ENCODE results near the gene C2orf49.

Gene C2orf49

GRCh38 chr2:105337122-105338019 lies at the start of gene C2orf49:
TSS of gene C2orf49 (plus strand) at chr2:105337540. CDS start at chr2:105337588, 48 bp downstream.
- peak; percentile 77 for DNase-seq (ENCODE audit: low read depth)

- peak; percentile 45 for DNase-seq (ENCODE audit: low read depth)
Measured at GRCh38 chr2:105287692-105288091, 49.6 kb upstream of the C2orf49 start.

GRCh38 chr2:105288133-105288532 lies 49.2 kb upstream of the C2orf49 start:
- no peak for DNase-seq (ENCODE audit: low read depth)

- DNase-seq (ENCODE audit: low read depth), result no peak
Measured at GRCh38 chr2:105290981-105291660, 46.2 kb upstream of the C2orf49 start.

- no peak for DNase-seq (ENCODE audit: low read depth)
Measured at GRCh38 chr2:105291981-105292380, 45.4 kb upstream of the C2orf49 start.

- no peak for DNase-seq (ENCODE audit: low read depth)
Measured at GRCh38 chr2:105294046-105294445, 43.3 kb upstream of the C2orf49 start.

GRCh38 chr2:105294844-105295481 lies 42.4 kb upstream of the C2orf49 start:
- DNase-seq (ENCODE audit: low read depth), result peak; percentile 74

- DNase-seq (ENCODE audit: low read depth), result no peak
Measured at GRCh38 chr2:105296017-105296611, 41.2 kb upstream of the C2orf49 start.

- no peak for DNase-seq (ENCODE audit: low read depth)
Measured at GRCh38 chr2:105297216-105297615, 40.1 kb upstream of the C2orf49 start.

GRCh38 chr2:105298017-105298416 lies 39.3 kb upstream of the C2orf49 start:
- DNase-seq (ENCODE audit: low read depth), result no peak

GRCh38 chr2:105299290-105299689 lies 38.0 kb upstream of the C2orf49 start:
- DNase-seq (ENCODE audit: low read depth), result no peak

- DNase-seq (ENCODE audit: low read depth), result no peak
Measured at GRCh38 chr2:105301646-105302045, 35.7 kb upstream of the C2orf49 start.

- no peak for DNase-seq (ENCODE audit: low read depth)
Measured at GRCh38 chr2:105307146-105307545, 30.2 kb upstream of the C2orf49 start.

- DNase-seq (ENCODE audit: low read depth), result no peak
Measured at GRCh38 chr2:105307550-105307949, 29.8 kb upstream of the C2orf49 start.

- DNase-seq (ENCODE audit: low read depth), result no peak
Measured at GRCh38 chr2:105307962-105308361, 29.4 kb upstream of the C2orf49 start.

GRCh38 chr2:105308382-105309146 lies 28.8 kb upstream of the C2orf49 start:
- no peak for DNase-seq (ENCODE audit: low read depth)

- peak; percentile 51 for DNase-seq (ENCODE audit: low read depth)
Measured at GRCh38 chr2:105309147-105309545, 28.2 kb upstream of the C2orf49 start.

- no peak for DNase-seq (ENCODE audit: low read depth)
Measured at GRCh38 chr2:105313877-105314276, 23.5 kb upstream of the C2orf49 start.

- no peak for DNase-seq (ENCODE audit: low read depth)
Measured at GRCh38 chr2:105315314-105315713, 22.0 kb upstream of the C2orf49 start.

- no peak for DNase-seq (ENCODE audit: low read depth)
Measured at GRCh38 chr2:105317937-105318336, 19.4 kb upstream of the C2orf49 start.

GRCh38 chr2:105320651-105321215 lies 16.6 kb upstream of the C2orf49 start:
- no peak for DNase-seq (ENCODE audit: low read depth)

All from amniotic epithelial cell (primary cell).